Stomach (tissue), 4 donors: ENCODE results near the gene WDR62.

ENCODE experiments used
- CTCF ChIP-seq, 7 experiments: fragments of 450-650 bp in 4 of 7; fragments of 200-600 bp in 3 of 7; sonication (generic) in 3 of 7; IDR thresholded peaks; one replicate each; pipeline ENCODE4 v1.5.1; 2016 to 2019; ENCODE audit warnings: antibody characterized with exemption in 7 of 7, control low read depth in 2 of 7, mild to moderate bottlenecking in 1 of 7
- EP300 ChIP-seq: sonication (generic); formaldehyde crosslinking; IDR thresholded peaks from one replicate; pipeline ENCODE4 v1.6.1; 2017; ENCODE audit warnings: antibody characterized with exemption
- POLR2A ChIP-seq, 4 donors: fragments of 450-650 bp; IDR thresholded peaks; one replicate each; pipeline ENCODE4 v1.6.1; 2016; ENCODE audit warnings: antibody characterized with exemption in 4 of 4, control low read depth in 2 of 4, mild to moderate bottlenecking in 1 of 4, moderate library complexity in 1 of 4

GRCh38 chr19:36113425-36113824, 58.7 kb downstream of the WDR62 start:
- TF ChIP-seq CTCF (IDR thresholded peaks at IDR 0.05), result no peak
- TF ChIP-seq POLR2A (IDR thresholded peaks at IDR 0.05), result no peak
- TF ChIP-seq EP300, result no peak
